Measurements from ENCODE around the gene SLC7A10. TPM values are rescaled to one million over a fixed set of nuclear protein-coding genes. Genes with fewer than 3 reads are reported as not detected.

The SLC7A10 gene
- total RNA-seq, 1 donor, result not detected

- H3K4me1 ChIP-seq (ENCODE audit: insufficient read depth, low read length), result peaks cover 1% of the 10 kb centered on the region
- no peaks in the 10 kb centered on the region for H3K36me3 ChIP-seq (ENCODE audit: insufficient read depth, low read length)
- TF ChIP-seq CTCF (IDR thresholded peaks at IDR 0.05; ENCODE audit: extremely low read depth, low read depth, low read length), result no peak
- H3K79me2 ChIP-seq (ENCODE audit: insufficient read depth, low read length), result no peaks in the 10 kb centered on the region
- H3K9me3 ChIP-seq (ENCODE audit: low read depth, low read length), result no peaks in the 10 kb centered on the region
- H2AFZ ChIP-seq (ENCODE audit: low read length), result no peak overlapping the region
- no peak overlapping the region for H3K4me2 ChIP-seq (ENCODE audit: insufficient read depth, low read length)
- H3K4me3 ChIP-seq (ENCODE audit: insufficient read depth, low read length), result no peak overlapping the region
- H3K27ac ChIP-seq (ENCODE audit: low read depth, low read length), result no peak overlapping the region
- no peaks in the 10 kb centered on the region for H4K20me1 ChIP-seq (ENCODE audit: insufficient read depth, low read length)
- H3K27me3 ChIP-seq (ENCODE audit: insufficient read depth, low read length), result no peaks in the 10 kb centered on the region
- no peak for DNase-seq (ENCODE audit: insufficient read length, low spot score, missing footprints)
Observed at GRCh38 chr19:33268162-33268991, 42.7 kb upstream of the SLC7A10 start.

GRCh38 chr19:33267706-33268105 lies 42.1 kb upstream of the SLC7A10 start:
- no peaks in the 10 kb centered on the region for H3K9me3 ChIP-seq (ENCODE audit: low read depth, low read length)
- no peaks in the 10 kb centered on the region for H3K4me1 ChIP-seq (ENCODE audit: insufficient read depth, low read length)
- H3K4me2 ChIP-seq (ENCODE audit: insufficient read depth, low read length), result no peak overlapping the region
- no peak overlapping the region for H3K27ac ChIP-seq (ENCODE audit: low read depth, low read length)
- H3K4me3 ChIP-seq (ENCODE audit: insufficient read depth, low read length), result no peak overlapping the region
- H3K27me3 ChIP-seq (ENCODE audit: insufficient read depth, low read length), result no peaks in the 10 kb centered on the region
- no peaks in the 10 kb centered on the region for H4K20me1 ChIP-seq (ENCODE audit: insufficient read depth, low read length)
- TF ChIP-seq CTCF (IDR thresholded peaks at IDR 0.05; ENCODE audit: extremely low read depth, low read depth, low read length), result no peak
- no peak for DNase-seq (ENCODE audit: insufficient read length, low spot score, missing footprints)
- H3K36me3 ChIP-seq (ENCODE audit: insufficient read depth, low read length), result no peaks in the 10 kb centered on the region
- no peaks in the 10 kb centered on the region for H3K79me2 ChIP-seq (ENCODE audit: insufficient read depth, low read length)
- no peak overlapping the region for H2AFZ ChIP-seq (ENCODE audit: low read length)

GRCh38 chr19:33266974-33267484 lies 41.4 kb upstream of the SLC7A10 start:
- Histone ChIP-seq H3K4me3 (ENCODE audit: insufficient read depth, low read length) (no peak overlapping the region), H3K27ac (ENCODE audit: low read depth, low read length) (no peak overlapping the region), H3K4me2 (ENCODE audit: insufficient read depth, low read length) (no peak overlapping the region), H3K4me1 (ENCODE audit: insufficient read depth, low read length) (no peaks in the 10 kb centered on the region), H3K27me3 (ENCODE audit: insufficient read depth, low read length) (no peaks in the 10 kb centered on the region), H3K36me3 (ENCODE audit: insufficient read depth, low read length) (no peaks in the 10 kb centered on the region), H3K79me2 (ENCODE audit: insufficient read depth, low read length) (no peaks in the 10 kb centered on the region), H3K9me3 (ENCODE audit: low read depth, low read length) (no peaks in the 10 kb centered on the region), H4K20me1 (ENCODE audit: insufficient read depth, low read length) (no peaks in the 10 kb centered on the region), H2AFZ (ENCODE audit: low read length) (no peak overlapping the region)
- no peak for DNase-seq (ENCODE audit: insufficient read length, low spot score, missing footprints)
- no peak for TF ChIP-seq CTCF (IDR thresholded peaks at IDR 0.05; ENCODE audit: extremely low read depth, low read depth, low read length)

GRCh38 chr19:33264881-33265445 lies 39.3 kb upstream of the SLC7A10 start:
- H3K4me3 ChIP-seq (ENCODE audit: insufficient read depth, low read length), result no peak overlapping the region
- no peaks in the 10 kb centered on the region for H4K20me1 ChIP-seq (ENCODE audit: insufficient read depth, low read length)
- no peaks in the 10 kb centered on the region for H3K27me3 ChIP-seq (ENCODE audit: insufficient read depth, low read length)
- no peak overlapping the region for H3K4me2 ChIP-seq (ENCODE audit: insufficient read depth, low read length)
- no peak overlapping the region for H2AFZ ChIP-seq (ENCODE audit: low read length)
- no peaks in the 10 kb centered on the region for H3K36me3 ChIP-seq (ENCODE audit: insufficient read depth, low read length)
- no peak for DNase-seq (ENCODE audit: insufficient read length, low spot score, missing footprints)
- H3K9me3 ChIP-seq (ENCODE audit: low read depth, low read length), result no peaks in the 10 kb centered on the region
- H3K27ac ChIP-seq (ENCODE audit: low read depth, low read length), result no peak overlapping the region
- H3K4me1 ChIP-seq (ENCODE audit: insufficient read depth, low read length), result no peaks in the 10 kb centered on the region
- TF ChIP-seq CTCF (IDR thresholded peaks at IDR 0.05; ENCODE audit: extremely low read depth, low read depth, low read length), result no peak
- no peaks in the 10 kb centered on the region for H3K79me2 ChIP-seq (ENCODE audit: insufficient read depth, low read length)

Data from osteoblast (primary cell).